Esophagus (tissue), 2 donors: ENCODE results near the gene MYO1H. TPM values are rescaled to one million over a fixed set of nuclear protein-coding genes. Genes with fewer than 3 reads are reported as not detected.
A peak's percentile ranks its signal among the peaks of the same experiment; 100 is the strongest.

ENCODE experiments used
- H3K27ac ChIP-seq, 2 donors: one replicate each; pipeline ENCODE4 v1.5.1; 2013; ENCODE audit warnings: low read depth in 2 of 2, mild to moderate bottlenecking in 2 of 2, inconsistent platforms in 1 of 2, low read length in 1 of 2, moderate library complexity in 1 of 2
- H3K27me3 ChIP-seq, 2 donors: one replicate each; pipeline ENCODE4 v1.6.1; 2013; ENCODE audit warnings: low read length in 2 of 2, control low read depth in 1 of 2, mild to moderate bottlenecking in 1 of 2; ENCODE audit not compliant: insufficient read depth in 2 of 2, control insufficient read depth in 1 of 2
- H3K36me3 ChIP-seq, 2 donors: one replicate each; pipeline ENCODE4 v1.6.1; 2013; ENCODE audit warnings: low read length in 1 of 2; ENCODE audit not compliant: control insufficient read depth in 2 of 2, insufficient read depth in 2 of 2
- H3K4me1 ChIP-seq, 2 donors: one replicate each; pipeline ENCODE4 v1.6.1; 2013; ENCODE audit warnings: low read length in 1 of 2; ENCODE audit not compliant: control insufficient read depth in 2 of 2, insufficient read depth in 2 of 2
- H3K4me3 ChIP-seq, 2 donors: one replicate each; pipeline ENCODE4 v1.5.1; 2013; ENCODE audit warnings: low read length in 2 of 2, mild to moderate bottlenecking in 2 of 2, low read depth in 1 of 2, moderate library complexity in 1 of 2
- H3K9me3 ChIP-seq, 2 donors: one replicate each; pipeline ENCODE4 v1.6.1; 2013; ENCODE audit warnings: mild to moderate bottlenecking in 2 of 2, low read depth in 1 of 2, low read length in 1 of 2, moderate library complexity in 1 of 2; ENCODE audit not compliant: control insufficient read depth in 2 of 2, insufficient read depth in 1 of 2
- WGBS, 2 donors: extraction: QIAGEN DNeasy Blood & Tissue Kit; methylation state at CpG; one replicate each; pipeline ENCODE4 v1.1.7; 2013; 5-methylcytosine and 5-hydroxymethylcytosine counted together
- polyA plus RNA-seq, 2 donors: library from polyadenylated mRNA; stranded (reverse); fragments of 200-250 nt; gene quantifications; one replicate each; pipeline ENCODE4 v1.2.3, GENCODE V29; 2013
- donor health status: healthy with polysubstance abuse.
- donor health status: Bipolar disorder and iron deficiency.

MYO1H gene
- polyA plus RNA-seq, 2 donors = 0.62 to 0.86 TPM

- WGBS, 2 donors = 84 to 90% methylated on average over 5 of the region's 5 CpGs
- no peaks in the 10 kb centered on the region for H3K9me3 ChIP-seq
- no peaks in the 10 kb centered on the region for H3K4me1 ChIP-seq
- H3K36me3 ChIP-seq = no peaks in the 10 kb centered on the region
- no peaks in the 10 kb centered on the region for H3K27me3 ChIP-seq
- H3K4me3 ChIP-seq = no peak overlapping the region
- no peak overlapping the region for H3K27ac ChIP-seq
These were observed 22.1 kb downstream of the MYO1H start for GRCh38 chr12:109369831-109370230.

GRCh38 chr12:109377139-109377685, 29.5 kb downstream of the MYO1H start:
- H3K36me3 ChIP-seq = no peaks in the 10 kb centered on the region
- H3K4me1 ChIP-seq = no peaks in the 10 kb centered on the region
- WGBS, 2 donors = 61 to 63% methylated on average over 2 of the region's 2 CpGs
- no peak overlapping the region for H3K4me3 ChIP-seq
- H3K27me3 ChIP-seq = no peaks in the 10 kb centered on the region
- H3K9me3 ChIP-seq = no peaks in the 10 kb centered on the region
- no peak overlapping the region for H3K27ac ChIP-seq

- Histone ChIP-seq H3K4me1 (no peaks in the 10 kb centered on the region), H3K9me3 (no peaks in the 10 kb centered on the region), H3K36me3 (no peaks in the 10 kb centered on the region), H3K27ac (no peak overlapping the region), H3K27me3 (no peaks in the 10 kb centered on the region), H3K4me3 (no peak overlapping the region)
- WGBS, 2 donors = 64 to 66% methylated on average over 5 of the region's 5 CpGs
These were observed 30.9 kb downstream of the MYO1H start for GRCh38 chr12:109378569-109378968.

- H3K36me3 ChIP-seq = no peaks in the 10 kb centered on the region
- no peak overlapping the region for H3K4me3 ChIP-seq
- no peaks in the 10 kb centered on the region for H3K4me1 ChIP-seq
- H3K27me3 ChIP-seq = no peaks in the 10 kb centered on the region
- no peak overlapping the region for H3K27ac ChIP-seq
- no peaks in the 10 kb centered on the region for H3K9me3 ChIP-seq
These were observed 34.3 kb downstream of the MYO1H start for GRCh38 chr12:109382031-109382430.

- Histone ChIP-seq H3K4me3 (no peak overlapping the region), H3K36me3 (no peaks in the 10 kb centered on the region), H3K27ac (no peak overlapping the region), H3K4me1 (no peaks in the 10 kb centered on the region), H3K27me3 (no peaks in the 10 kb centered on the region), H3K9me3 (no peaks in the 10 kb centered on the region)
- 94 to 99% methylated on average over 2 of the region's 2 CpGs for WGBS, 2 donors
These were observed 35.5 kb downstream of the MYO1H start for GRCh38 chr12:109383240-109383639.

GRCh38 chr12:109385339-109386058, 37.8 kb downstream of the MYO1H start:
- Histone ChIP-seq H3K9me3 (no peaks in the 10 kb centered on the region), H3K4me1 (no peaks in the 10 kb centered on the region), H3K27ac (peak overlapping the region in 1 of 2 donors; percentile 28), H3K4me3 (no peak overlapping the region), H3K27me3 (no peaks in the 10 kb centered on the region), H3K36me3 (no peaks in the 10 kb centered on the region)
- 15 to 16% methylated on average over 8 of the region's 8 CpGs for WGBS, 2 donors

GRCh38 chr12:109386059-109386433, 38.3 kb downstream of the MYO1H start:
- H3K27ac ChIP-seq = no peak overlapping the region
- WGBS, 2 donors = 20 to 28% methylated on average over 5 of the region's 5 CpGs

GRCh38 chr12:109387425-109388166, 39.9 kb downstream of the MYO1H start:
- Histone ChIP-seq H3K4me3 (no peak overlapping the region), H3K4me1 (no peaks in the 10 kb centered on the region), H3K27ac (no peak overlapping the region), H3K9me3 (no peaks in the 10 kb centered on the region), H3K27me3 (no peaks in the 10 kb centered on the region), H3K36me3 (no peaks in the 10 kb centered on the region)
- 68 to 74% methylated on average over 9 of the region's 9 CpGs for WGBS, 2 donors

More at GRCh38 chr12:109386059-109386433, 38.3 kb downstream of the MYO1H start:
- Histone ChIP-seq H3K4me3 (no peak overlapping the region), H3K36me3 (no peaks in the 10 kb centered on the region), H3K9me3 (no peaks in the 10 kb centered on the region), H3K27me3 (no peaks in the 10 kb centered on the region), H3K4me1 (no peaks in the 10 kb centered on the region)

GRCh38 chr12:109388167-109388563, 40.5 kb downstream of the MYO1H start:
- H3K9me3 ChIP-seq = no peaks in the 10 kb centered on the region
- H3K36me3 ChIP-seq = no peaks in the 10 kb centered on the region
- no peaks in the 10 kb centered on the region for H3K4me1 ChIP-seq
- no peaks in the 10 kb centered on the region for H3K27me3 ChIP-seq
- 86 to 92% methylated on average over 3 of the region's 3 CpGs for WGBS, 2 donors
- no peak overlapping the region for H3K4me3 ChIP-seq
- no peak overlapping the region for H3K27ac ChIP-seq
